Activated CD4-positive, alpha-beta T cell treated with anti-CD3 and anti-CD28 coated beads, Interleukin-2, amount 10 ng/mL, durations not matched to agents 7 days and 5 days (primary cell): ENCODE measurements around the gene TBC1D30. TPM values are rescaled to one million over a fixed set of nuclear protein-coding genes. Genes with fewer than 3 reads are reported as not detected.

Experiments
- CTCF ChIA-PET: fragments of 350-600 bp; sonication (Branson Sonifier 250); formaldehyde crosslinking; loops from one replicate; lab custom pipeline; 2021; ENCODE audit warnings: antibody characterized with exemption; lab: Charles Lee
- POLR2A ChIA-PET: fragments of 350-600 bp; sonication (Branson Sonifier 250); formaldehyde crosslinking; loops from one replicate; lab custom pipeline; 2021; ENCODE audit warnings: antibody characterized with exemption; lab: Charles Lee
- DNase-seq: peaks from one replicate; pipeline ENCODE4 v3.0.0-alpha.2; 2020
- H3K27ac Mint-ChIP-seq: one replicate; pipeline ENCODE4 v1.8.0; 2021; ENCODE audit warnings: mild to moderate bottlenecking, moderate library complexity, mixed read lengths
- H3K27me3 Mint-ChIP-seq: one replicate; pipeline ENCODE4 v1.8.0; 2021; ENCODE audit warnings: mixed read lengths
- H3K36me3 Mint-ChIP-seq: one replicate; pipeline ENCODE4 v1.8.0; 2021; ENCODE audit warnings: low read depth, mixed read lengths
- H3K4me1 Mint-ChIP-seq: one replicate; pipeline ENCODE4 v1.8.0; 2021; ENCODE audit warnings: mixed read lengths
- H3K4me3 Mint-ChIP-seq: one replicate; pipeline ENCODE4 v1.8.0; 2021; ENCODE audit warnings: mild to moderate bottlenecking, moderate library complexity, mixed read lengths
- H3K9me3 Mint-ChIP-seq: one replicate; pipeline ENCODE4 v1.8.0; 2021; ENCODE audit warnings: mixed read lengths
- total RNA-seq, 2 experiments: library from RNA; stranded (reverse); gene quantifications; one replicate each; pipeline ENCODE4 v1.2.3, GENCODE V29; 2021

TBC1D30 gene
- total RNA-seq, 2 experiments from 2014 or later = 0.19 to 0.20 TPM

GRCh38 chr12:64907097-64907496 lies 82.7 kb downstream of the TBC1D30 start:
- Mint-ChIP-seq H3K4me3 (no peak overlapping the region), H3K27me3 (peaks cover 5% of the 10 kb centered on the region), H3K36me3 (no peaks in the 10 kb centered on the region), H3K9me3 (no peaks in the 10 kb centered on the region), H3K27ac (no peak overlapping the region), H3K4me1 (no peaks in the 10 kb centered on the region)
- POLR2A ChIA-PET = no interaction called here
- no peak for DNase-seq
- CTCF ChIA-PET = no interaction called here

- no peaks in the 10 kb centered on the region for H3K4me1 Mint-ChIP-seq
- peaks cover 16% of the 10 kb centered on the region for H3K27me3 Mint-ChIP-seq
- no peak overlapping the region for H3K4me3 Mint-ChIP-seq
- ChIA-PET CTCF (no interaction called here), POLR2A (no interaction called here)
- no peaks in the 10 kb centered on the region for H3K36me3 Mint-ChIP-seq
- H3K9me3 Mint-ChIP-seq = no peaks in the 10 kb centered on the region
- no peak overlapping the region for H3K27ac Mint-ChIP-seq
- no peak for DNase-seq
Measured at GRCh38 chr12:64909124-64909523, 84.7 kb downstream of the TBC1D30 start.

GRCh38 chr12:64911081-64911480 lies 86.6 kb downstream of the TBC1D30 start:
- Mint-ChIP-seq H3K4me1 (no peaks in the 10 kb centered on the region), H3K9me3 (no peaks in the 10 kb centered on the region), H3K4me3 (no peak overlapping the region), H3K36me3 (no peaks in the 10 kb centered on the region), H3K27me3 (peaks cover 19% of the 10 kb centered on the region), H3K27ac (no peak overlapping the region)
- CTCF ChIA-PET = no interaction called here
- POLR2A ChIA-PET = no interaction called here
- DNase-seq = no peak

- Mint-ChIP-seq H3K4me3 (no peak overlapping the region), H3K9me3 (no peaks in the 10 kb centered on the region), H3K36me3 (no peaks in the 10 kb centered on the region), H3K27me3 (peaks cover 23% of the 10 kb centered on the region), H3K27ac (no peak overlapping the region), H3K4me1 (no peaks in the 10 kb centered on the region)
- no peak for DNase-seq
- POLR2A ChIA-PET = no interaction called here
- CTCF ChIA-PET = no interaction called here
Measured at GRCh38 chr12:64911912-64912311, 87.5 kb downstream of the TBC1D30 start.

GRCh38 chr12:64912516-64913255 lies 88.2 kb downstream of the TBC1D30 start:
- no peak for DNase-seq
- CTCF ChIA-PET = no interaction called here
- Mint-ChIP-seq H3K27me3 (peaks cover 23% of the 10 kb centered on the region), H3K27ac (no peak overlapping the region), H3K36me3 (no peaks in the 10 kb centered on the region), H3K9me3 (no peaks in the 10 kb centered on the region), H3K4me3 (no peak overlapping the region), H3K4me1 (no peaks in the 10 kb centered on the region)
- POLR2A ChIA-PET = no interaction called here

- H3K27me3 Mint-ChIP-seq = peaks cover 28% of the 10 kb centered on the region
- no peaks in the 10 kb centered on the region for H3K36me3 Mint-ChIP-seq
- POLR2A ChIA-PET = no interaction called here
- CTCF ChIA-PET = no interaction called here
- no peaks in the 10 kb centered on the region for H3K4me1 Mint-ChIP-seq
- no peaks in the 10 kb centered on the region for H3K9me3 Mint-ChIP-seq
- H3K4me3 Mint-ChIP-seq = no peak overlapping the region
- H3K27ac Mint-ChIP-seq = no peak overlapping the region
- no peak for DNase-seq
Measured at GRCh38 chr12:64915242-64915641, 90.8 kb downstream of the TBC1D30 start.

- CTCF ChIA-PET = no interaction called here
- Mint-ChIP-seq H3K4me1 (no peaks in the 10 kb centered on the region), H3K9me3 (no peaks in the 10 kb centered on the region), H3K27me3 (peaks cover 26% of the 10 kb centered on the region), H3K4me3 (no peak overlapping the region), H3K36me3 (no peaks in the 10 kb centered on the region), H3K27ac (no peak overlapping the region)
- POLR2A ChIA-PET = interaction anchor here (0.6 kb wide), 1 partner anchor 241 kb away, joined by 3 read pairs; no protein-coding TSS in a partner anchor
- DNase-seq = no peak
Measured at GRCh38 chr12:64916411-64917261, 92.2 kb downstream of the TBC1D30 start.

- Mint-ChIP-seq H3K36me3 (no peaks in the 10 kb centered on the region), H3K27me3 (peaks cover 18% of the 10 kb centered on the region), H3K27ac (no peak overlapping the region), H3K4me1 (no peaks in the 10 kb centered on the region), H3K4me3 (no peak overlapping the region), H3K9me3 (no peaks in the 10 kb centered on the region)
- no peak for DNase-seq
- CTCF ChIA-PET = no interaction called here
- POLR2A ChIA-PET = no interaction called here
Measured at GRCh38 chr12:64918344-64918743, 93.9 kb downstream of the TBC1D30 start.

- Mint-ChIP-seq H3K27ac (no peak overlapping the region), H3K9me3 (no peaks in the 10 kb centered on the region), H3K4me3 (no peak overlapping the region), H3K27me3 (peaks cover 17% of the 10 kb centered on the region), H3K36me3 (no peaks in the 10 kb centered on the region), H3K4me1 (no peaks in the 10 kb centered on the region)
- ChIA-PET POLR2A (no interaction called here), CTCF (no interaction called here)
- DNase-seq = no peak
Measured at GRCh38 chr12:64918801-64919200, 94.4 kb downstream of the TBC1D30 start.

GRCh38 chr12:64922853-64923252 lies 98.4 kb downstream of the TBC1D30 start:
- CTCF ChIA-PET = no interaction called here
- POLR2A ChIA-PET = interaction anchor here (0.6 kb wide), 1 partner anchor 207 kb away, joined by 5 read pairs; no protein-coding TSS in a partner anchor
- no peak overlapping the region for H3K27ac Mint-ChIP-seq

GRCh38 chr12:64923536-64923935 lies 99.1 kb downstream of the TBC1D30 start:
- Mint-ChIP-seq H3K27ac (no peak overlapping the region), H3K9me3 (no peaks in the 10 kb centered on the region), H3K4me3 (no peak overlapping the region), H3K27me3 (peaks cover 27% of the 10 kb centered on the region), H3K36me3 (no peaks in the 10 kb centered on the region), H3K4me1 (no peaks in the 10 kb centered on the region)
- no peak for DNase-seq
- ChIA-PET POLR2A (interaction anchor here (0.6 kb wide), 1 partner anchor 206 kb away, joined by 5 read pairs; no protein-coding TSS in a partner anchor), CTCF (no interaction called here)

More at GRCh38 chr12:64922853-64923252, 98.4 kb downstream of the TBC1D30 start:
- Mint-ChIP-seq H3K36me3 (no peaks in the 10 kb centered on the region), H3K4me1 (no peaks in the 10 kb centered on the region), H3K27me3 (peaks cover 22% of the 10 kb centered on the region), H3K4me3 (no peak overlapping the region), H3K9me3 (no peaks in the 10 kb centered on the region)
- DNase-seq = no peak
